Kidney glomerular epithelial cell (primary cell): ENCODE data around the gene MAD2L2.

Source experiments
- DNase-seq: peaks from one replicate; lab custom pipeline; 2025; lab: John Stamatoyannopoulos, UW

MAD2L2 gene

GRCh38 chr1:11681071-11681771 is at the start of gene MAD2L2:
Gene MAD2L2 (minus strand): TSS chr1:11681148. CDS start chr1:11680601, 547 bp downstream.
- DNase-seq, result peak; percentile 45

- DNase-seq, result no peak
These were observed 49.5 kb upstream of the MAD2L2 start for GRCh38 chr1:11730429-11730891.

GRCh38 chr1:11729498-11730428 is 48.8 kb upstream of the MAD2L2 start:
- peak; percentile 96 for DNase-seq

GRCh38 chr1:11729155-11729497 is 48.2 kb upstream of the MAD2L2 start:
- no peak for DNase-seq

GRCh38 chr1:11728126-11728806 is 47.3 kb upstream of the MAD2L2 start:
- DNase-seq, result peak; percentile 36

GRCh38 chr1:11727119-11727518 is 46.2 kb upstream of the MAD2L2 start:
- no peak for DNase-seq

- DNase-seq, result no peak
These were observed 44.7 kb upstream of the MAD2L2 start for GRCh38 chr1:11725616-11726015.

- no peak for DNase-seq
These were observed 41.6 kb upstream of the MAD2L2 start for GRCh38 chr1:11722538-11722937.

- no peak for DNase-seq
These were observed 40.4 kb upstream of the MAD2L2 start for GRCh38 chr1:11721311-11721710.

GRCh38 chr1:11720525-11720924 is 39.6 kb upstream of the MAD2L2 start:
- DNase-seq, result no peak

GRCh38 chr1:11720033-11720376 is 39.1 kb upstream of the MAD2L2 start:
- DNase-seq, result no peak

GRCh38 chr1:11719313-11720032 is 38.5 kb upstream of the MAD2L2 start:
- peak; percentile 49 for DNase-seq

- DNase-seq, result no peak
These were observed 34.1 kb upstream of the MAD2L2 start for GRCh38 chr1:11714831-11715575.

GRCh38 chr1:11713095-11713494 is 32.1 kb upstream of the MAD2L2 start:
- DNase-seq, result no peak

- DNase-seq, result no peak
These were observed 31.3 kb upstream of the MAD2L2 start for GRCh38 chr1:11712285-11712684.

GRCh38 chr1:11711490-11711889 is 30.5 kb upstream of the MAD2L2 start:
- no peak for DNase-seq

- DNase-seq, result no peak
These were observed 27.8 kb upstream of the MAD2L2 start for GRCh38 chr1:11708554-11709350.

GRCh38 chr1:11707621-11708276 is 26.8 kb upstream of the MAD2L2 start:
- no peak for DNase-seq

GRCh38 chr1:11706292-11706691 is 25.3 kb upstream of the MAD2L2 start:
- DNase-seq, result no peak

GRCh38 chr1:11705596-11705995 is 24.6 kb upstream of the MAD2L2 start:
- DNase-seq, result no peak
